Transverse colon (tissue), 3 donors: ENCODE results near the gene MAGI2.

Source experiments
- EP300 ChIP-seq: sonication (generic); formaldehyde crosslinking; IDR thresholded peaks from one replicate; pipeline ENCODE4 v1.6.1; 2017; ENCODE audit warnings: antibody characterized with exemption, low read depth
- TF ChIP-seq, protein P1 (sequence below), 5 experiments: fragments of 200-600 bp in 3 of 5; fragments of 450-650 bp in 2 of 5; sonication (generic) in 3 of 5; IDR thresholded peaks; 1 replicate in 2 of 5; 2 replicates in 3 of 5; pipeline ENCODE4 v1.5.1; 2016 to 2017; ENCODE audit warnings: antibody characterized with exemption in 5 of 5, inconsistent platforms in 3 of 5, mild to moderate bottlenecking in 2 of 5, moderate library complexity in 1 of 5

DNA sequence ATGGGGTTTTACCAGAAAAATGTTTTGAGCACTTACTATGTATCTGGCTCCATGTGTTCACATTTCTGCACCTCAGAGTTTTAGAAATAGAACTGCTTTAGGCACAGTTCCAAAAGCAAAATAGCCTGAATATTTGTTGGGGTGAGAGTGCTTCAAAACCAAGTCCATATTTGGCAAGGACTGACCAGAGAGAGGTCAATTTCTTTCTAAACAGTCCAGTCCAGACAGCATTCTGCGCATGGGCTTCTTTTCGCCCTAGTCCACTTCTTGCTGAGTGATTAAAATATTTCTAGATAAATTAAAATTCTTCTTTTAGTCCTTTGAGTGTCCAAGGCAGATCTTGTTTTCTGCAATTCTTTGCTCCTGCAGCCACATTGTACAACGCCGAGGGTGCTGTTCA is 1227.9 kb downstream of the MAGI2 start:
- no peak for TF ChIP-seq EP300
- TF ChIP-seq, protein P1, sequence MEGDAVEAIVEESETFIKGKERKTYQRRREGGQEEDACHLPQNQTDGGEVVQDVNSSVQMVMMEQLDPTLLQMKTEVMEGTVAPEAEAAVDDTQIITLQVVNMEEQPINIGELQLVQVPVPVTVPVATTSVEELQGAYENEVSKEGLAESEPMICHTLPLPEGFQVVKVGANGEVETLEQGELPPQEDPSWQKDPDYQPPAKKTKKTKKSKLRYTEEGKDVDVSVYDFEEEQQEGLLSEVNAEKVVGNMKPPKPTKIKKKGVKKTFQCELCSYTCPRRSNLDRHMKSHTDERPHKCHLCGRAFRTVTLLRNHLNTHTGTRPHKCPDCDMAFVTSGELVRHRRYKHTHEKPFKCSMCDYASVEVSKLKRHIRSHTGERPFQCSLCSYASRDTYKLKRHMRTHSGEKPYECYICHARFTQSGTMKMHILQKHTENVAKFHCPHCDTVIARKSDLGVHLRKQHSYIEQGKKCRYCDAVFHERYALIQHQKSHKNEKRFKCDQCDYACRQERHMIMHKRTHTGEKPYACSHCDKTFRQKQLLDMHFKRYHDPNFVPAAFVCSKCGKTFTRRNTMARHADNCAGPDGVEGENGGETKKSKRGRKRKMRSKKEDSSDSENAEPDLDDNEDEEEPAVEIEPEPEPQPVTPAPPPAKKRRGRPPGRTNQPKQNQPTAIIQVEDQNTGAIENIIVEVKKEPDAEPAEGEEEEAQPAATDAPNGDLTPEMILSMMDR (IDR thresholded peaks at IDR 0.05) = no peak
